Sigmoid colon (tissue), 7 donors: ENCODE data around the gene MAPKAPK5. TPM values are rescaled to one million over a fixed set of nuclear protein-coding genes. Genes with fewer than 3 reads are reported as not detected.
"Not testable (repeated sequence)": the region's sequence is repeated elsewhere in the genome, so short reads cannot be mapped to it uniquely, and the experiment has no call there.

Source experiments
- DNase-seq: peaks from one replicate; pipeline ENCODE4 v3.0.0-alpha.2; 2019
- H3K27ac ChIP-seq, 4 donors: fragments of 200-600 bp; sonication (generic); one replicate each; pipeline ENCODE4 v1.5.1; 2016 to 2019; ENCODE audit warnings: mild to moderate bottlenecking in 1 of 4
- H3K27me3 ChIP-seq, 3 donors: fragments of 200-600 bp; sonication (generic); one replicate each; pipeline ENCODE4 v1.5.1; 2019; ENCODE audit warnings: mild to moderate bottlenecking in 1 of 3
- H3K36me3 ChIP-seq, 4 donors: fragments of 200-600 bp; sonication (generic); one replicate each; pipeline ENCODE4 v1.5.1; 2016 to 2019
- H3K4me1 ChIP-seq, 4 donors: fragments of 200-600 bp; sonication (generic); one replicate each; pipeline ENCODE4 v1.5.1; 2017 to 2019
- H3K4me3 ChIP-seq, 4 donors: fragments of 200-600 bp; sonication (generic); one replicate each; pipeline ENCODE4 v1.5.1; 2017 to 2019; ENCODE audit warnings: mild to moderate bottlenecking in 2 of 4, moderate library complexity in 1 of 4
- H3K9me3 ChIP-seq, 4 donors: fragments of 200-600 bp in 3 of 4; sonication (generic) in 3 of 4; one replicate each; pipeline versions ENCODE4 v1.5.1 to v1.6.1; 2013 to 2019
- EP300 ChIP-seq, 4 donors: sonication (generic); formaldehyde crosslinking; IDR thresholded peaks; one replicate each; pipeline ENCODE4 v1.6.1; 2017; ENCODE audit warnings: antibody characterized with exemption in 4 of 4
- POLR2A ChIP-seq, 2 donors: fragments of 450-650 bp; IDR thresholded peaks; one replicate each; pipeline ENCODE4 v1.6.1; 2016; ENCODE audit warnings: antibody characterized with exemption in 2 of 2, mild to moderate bottlenecking in 2 of 2, moderate library complexity in 2 of 2
- WGBS, 2 donors: extraction: QIAGEN DNeasy Blood & Tissue Kit; methylation state at CpG; one replicate each; pipeline ENCODE4 v1.1.7; 2013; 5-methylcytosine and 5-hydroxymethylcytosine counted together
- intact Hi-C: fragments of 100-400 bp; cut with DNase I; formaldehyde crosslinking; loops from one replicate; pipeline ENCODE4 v1.15.1; 2023
- polyA plus RNA-seq, 3 donors: library from polyadenylated mRNA; stranded (reverse); fragments of 200-250 nt; gene quantifications; one replicate each; pipeline ENCODE4 v1.2.3, GENCODE V29; 2013
- small RNA-seq, 3 donors: library from RNA; depleted of rRNA; stranded (forward); fragments of <200 nt; gene quantifications; one replicate each; pipeline ENCODE3, GENCODE V24; 2016
- total RNA-seq, 4 donors: library from RNA; depleted of rRNA; stranded (reverse); fragments of >200 nt; gene quantifications; one replicate each; pipeline ENCODE4 v1.1.0, GENCODE V29; 2016
- TF ChIP-seq, protein P1 (sequence below), 4 experiments: fragments of 450-650 bp in 3 of 4; fragments of 200-600 bp in 1 of 4; IDR thresholded peaks; one replicate each; pipeline ENCODE4 v1.5.1; 2016 to 2019; ENCODE audit warnings: antibody characterized with exemption in 4 of 4, mild to moderate bottlenecking in 3 of 4, moderate library complexity in 2 of 4
- donor health status: healthy with polysubstance abuse.
- donor health status: Bipolar disorder and iron deficiency.
- donor health status: healthy.

MAPKAPK5 gene
- total and polyA plus RNA-seq, 7 donors: 25.7 to 48.2 (median 39.2) TPM

DNA sequence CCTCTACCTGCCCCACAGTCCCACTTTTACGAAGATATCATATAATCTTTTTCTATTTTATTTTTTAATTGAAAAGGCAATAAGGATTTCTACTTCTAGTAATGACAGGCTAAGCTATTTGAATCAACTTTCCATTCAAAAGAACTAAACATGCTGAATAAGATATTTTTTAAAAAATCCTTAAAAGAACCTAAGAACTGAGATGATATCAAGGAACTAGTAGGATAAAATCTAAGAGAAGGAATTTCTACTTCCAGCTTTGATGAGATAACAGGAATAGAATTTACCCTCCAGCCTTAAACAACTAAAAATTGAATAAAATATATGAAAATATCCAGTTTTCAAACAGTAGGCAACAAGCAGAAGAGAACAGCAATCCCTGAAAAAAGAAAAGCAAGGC lies 101.9 kb downstream of the MAPKAPK5 start:
- Histone ChIP-seq H3K27ac (no peak overlapping the region), H3K4me3 (no peak overlapping the region), H3K36me3 (no peaks in the 10 kb centered on the region), H3K4me1 (peaks cover 0 to 9% (median 7%) of the 10 kb centered on the region in 4 donors), H3K9me3 (no peaks in the 10 kb centered on the region), H3K27me3 (no peaks in the 10 kb centered on the region)
- intact Hi-C loops: loop anchor here (10.0 kb wide), 1 partner anchor 221 kb away; no protein-coding TSS in a partner anchor
- TF ChIP-seq, protein P1, sequence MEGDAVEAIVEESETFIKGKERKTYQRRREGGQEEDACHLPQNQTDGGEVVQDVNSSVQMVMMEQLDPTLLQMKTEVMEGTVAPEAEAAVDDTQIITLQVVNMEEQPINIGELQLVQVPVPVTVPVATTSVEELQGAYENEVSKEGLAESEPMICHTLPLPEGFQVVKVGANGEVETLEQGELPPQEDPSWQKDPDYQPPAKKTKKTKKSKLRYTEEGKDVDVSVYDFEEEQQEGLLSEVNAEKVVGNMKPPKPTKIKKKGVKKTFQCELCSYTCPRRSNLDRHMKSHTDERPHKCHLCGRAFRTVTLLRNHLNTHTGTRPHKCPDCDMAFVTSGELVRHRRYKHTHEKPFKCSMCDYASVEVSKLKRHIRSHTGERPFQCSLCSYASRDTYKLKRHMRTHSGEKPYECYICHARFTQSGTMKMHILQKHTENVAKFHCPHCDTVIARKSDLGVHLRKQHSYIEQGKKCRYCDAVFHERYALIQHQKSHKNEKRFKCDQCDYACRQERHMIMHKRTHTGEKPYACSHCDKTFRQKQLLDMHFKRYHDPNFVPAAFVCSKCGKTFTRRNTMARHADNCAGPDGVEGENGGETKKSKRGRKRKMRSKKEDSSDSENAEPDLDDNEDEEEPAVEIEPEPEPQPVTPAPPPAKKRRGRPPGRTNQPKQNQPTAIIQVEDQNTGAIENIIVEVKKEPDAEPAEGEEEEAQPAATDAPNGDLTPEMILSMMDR (IDR thresholded peaks at IDR 0.05): no peak
- TF ChIP-seq EP300 (IDR thresholded peaks at IDR 0.05) (no peak), POLR2A (IDR thresholded peaks at IDR 0.05) (no peak)
- no peak for DNase-seq
- WGBS, 2 donors: 96 to 97% methylated on average over 1 of the region's 1 CpG

DNA sequence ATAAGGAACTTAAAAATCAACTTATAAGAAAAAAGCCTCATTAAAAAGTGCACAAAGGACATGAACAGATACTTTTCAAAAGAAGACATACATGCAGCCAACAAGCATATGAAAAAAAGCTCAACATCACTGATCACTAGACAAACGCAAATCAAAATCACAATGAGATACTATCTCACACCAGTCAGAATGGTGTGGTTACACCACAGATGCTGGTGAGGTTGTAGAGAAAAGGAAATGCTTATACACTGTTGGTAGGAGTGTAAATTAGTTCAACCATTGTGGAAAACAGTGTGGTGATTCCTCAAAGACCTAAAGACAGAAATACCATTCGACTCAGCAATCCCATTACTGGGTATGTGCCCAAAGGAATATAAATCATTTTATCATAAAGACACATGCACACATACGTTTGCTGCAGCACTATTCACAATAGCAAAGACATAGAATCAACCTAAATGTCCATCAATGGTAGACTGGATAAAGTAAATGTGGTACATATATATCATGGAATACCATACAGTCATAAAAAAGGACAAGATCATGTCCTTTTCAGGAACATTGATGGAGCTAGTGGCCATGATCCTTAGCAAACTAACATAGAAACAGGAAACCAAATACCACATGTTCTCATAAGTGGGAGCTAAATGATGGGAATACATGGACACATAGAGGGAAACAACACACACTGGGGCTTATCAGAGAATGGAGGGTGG lies 109.1 kb downstream of the MAPKAPK5 start:
- H3K27me3 ChIP-seq, DNase-seq, H3K27ac ChIP-seq, H3K4me3 ChIP-seq, H3K9me3 ChIP-seq, intact Hi-C loops, H3K4me1 ChIP-seq, H3K36me3 ChIP-seq: not testable (repeated sequence)
- 64 to 86% methylated on average over 3 of the region's 3 CpGs for WGBS, 2 donors

Small RNA genes within 50 kb of the gene (small RNA-seq; reads per million reads assigned to genes)
- gene MIR6761: 0.66 to 2.5 (median 0.73) reads per million in 3 donors

Other genes starting within 250 kb of the MAPKAPK5 start
- 100 to 1,000 TPM in 1 of 4 donors, 10 to 100 TPM in 3; 42.5 to 119 (median 54.7) TPM for gene ATXN2, start 242.9 kb upstream of the MAPKAPK5 start, total RNA-seq
- gene ATXN2, start 242.9 kb upstream of the MAPKAPK5 start, polyA plus RNA-seq: 10 to 100 TPM in 2 of 3 donors, 1 to 10 TPM in 1; 6.5 to 24.3 (median 10.2) TPM
- 10 to 100 TPM; 19.5 to 29.5 (median 20.7) TPM for gene BRAP, start 156.3 kb upstream of the MAPKAPK5 start, total RNA-seq
- gene BRAP, start 156.3 kb upstream of the MAPKAPK5 start, polyA plus RNA-seq: 1 to 10 TPM; 8.4 to 9.9 (median 9.0) TPM
- gene ACAD10, start 156.2 kb upstream of the MAPKAPK5 start, total RNA-seq: 10 to 100 TPM in 3 of 4 donors, 1 to 10 TPM in 1; 9.4 to 31.0 (median 18.2) TPM
- 10 to 100 TPM in 1 of 3 donors, 1 to 10 TPM in 2; 5.8 to 22.3 (median 6.0) TPM for gene ACAD10, start 156.2 kb upstream of the MAPKAPK5 start, polyA plus RNA-seq
- 100 to 1,000 TPM; 112 to 132 (median 126) TPM for gene ALDH2, start 75.3 kb upstream of the MAPKAPK5 start, total RNA-seq
- 100 to 1,000 TPM; 195 to 348 (median 225) TPM for gene ALDH2, start 75.3 kb upstream of the MAPKAPK5 start, polyA plus RNA-seq
- gene TMEM116, start 170.9 kb downstream of the MAPKAPK5 start, total RNA-seq: 10 to 100 TPM in 2 of 4 donors, 1 to 10 TPM in 2; 7.5 to 16.6 (median 9.5) TPM
- 1 to 10 TPM; 3.0 to 6.8 (median 3.6) TPM for gene TMEM116, start 170.9 kb downstream of the MAPKAPK5 start, polyA plus RNA-seq
- gene ERP29, start 171.2 kb downstream of the MAPKAPK5 start, total RNA-seq: 10 to 100 TPM; 43.0 to 74.4 (median 54.3) TPM
- 100 to 1,000 TPM in 1 of 3 donors, 10 to 100 TPM in 2; 68.0 to 217 (median 95.5) TPM for gene ERP29, start 171.2 kb downstream of the MAPKAPK5 start, polyA plus RNA-seq